Forelimb muscle (tissue), 1 donor: ENCODE results near the gene S100A7A. TPM values are rescaled to one million over a fixed set of nuclear protein-coding genes. Genes with fewer than 3 reads are reported as not detected.

Experiments used
- DNase-seq: peaks from one replicate; pipeline ENCODE4 v3.0.0-alpha.2; 2013; ENCODE audit warnings: low read depth
- polyA plus RNA-seq: library from polyadenylated mRNA; unstranded; fragments of 120-200 nt; gene quantifications from one replicate; pipeline ENCODE4 v1.2.1, GENCODE V29; 2013; ENCODE audit not compliant: insufficient read length

Gene S100A7A
- polyA plus RNA-seq: not detected

GRCh38 chr1:153415850-153416570 lies at the start of gene S100A7A:
Gene S100A7A, plus strand, starts transcription at chr1:153416520. Its CDS starts 1,563 bp downstream, at chr1:153418083.
- DNase-seq: no peak

DNA sequence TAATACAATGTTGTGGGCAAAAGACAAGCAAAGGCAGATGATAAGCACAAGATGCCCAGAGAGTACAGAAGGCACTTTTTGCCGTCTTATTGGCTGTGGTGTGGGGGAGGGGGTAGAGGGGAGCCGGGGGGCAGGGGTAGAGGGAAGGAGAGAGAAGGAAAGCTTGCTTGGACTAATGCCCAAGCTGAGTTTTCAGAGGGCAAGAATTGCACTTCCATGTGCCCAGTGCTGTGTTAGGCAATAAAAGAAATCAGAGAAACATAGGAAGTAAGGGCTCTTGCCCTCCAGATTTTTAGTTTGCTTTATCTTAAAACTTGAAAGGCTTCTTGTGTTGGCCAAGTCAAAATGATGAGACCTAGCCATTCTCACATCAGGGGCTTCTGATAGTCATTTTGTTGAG lies 49.2 kb upstream of the S100A7A start:
- DNase-seq: no peak

- no peak for DNase-seq
Observed at GRCh38 chr1:153368495-153368894, 47.8 kb upstream of the S100A7A start.

DNA sequence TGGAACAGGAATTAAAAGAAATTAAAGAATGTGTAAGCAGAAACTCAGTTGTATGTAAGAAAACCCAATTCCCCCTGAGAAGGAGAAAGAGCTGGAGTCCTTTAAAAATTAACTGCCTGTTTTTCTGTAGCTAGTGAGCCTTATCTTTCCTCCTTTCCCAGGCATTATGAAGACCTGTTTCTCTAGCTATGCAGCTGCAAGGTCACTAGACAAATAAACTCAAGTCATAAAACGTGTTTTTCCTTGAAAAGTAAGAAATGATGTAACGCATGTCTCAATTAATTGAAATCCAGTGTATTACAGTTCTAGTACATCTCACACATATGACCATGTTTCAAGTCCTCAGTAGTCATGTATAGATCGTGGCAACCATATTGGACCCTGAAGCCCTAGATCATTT lies 46.2 kb upstream of the S100A7A start:
- no peak for DNase-seq

- no peak for DNase-seq
Observed at GRCh38 chr1:153371231-153371630, 45.1 kb upstream of the S100A7A start.

- no peak for DNase-seq
Observed at GRCh38 chr1:153372571-153372970, 43.7 kb upstream of the S100A7A start.

DNA sequence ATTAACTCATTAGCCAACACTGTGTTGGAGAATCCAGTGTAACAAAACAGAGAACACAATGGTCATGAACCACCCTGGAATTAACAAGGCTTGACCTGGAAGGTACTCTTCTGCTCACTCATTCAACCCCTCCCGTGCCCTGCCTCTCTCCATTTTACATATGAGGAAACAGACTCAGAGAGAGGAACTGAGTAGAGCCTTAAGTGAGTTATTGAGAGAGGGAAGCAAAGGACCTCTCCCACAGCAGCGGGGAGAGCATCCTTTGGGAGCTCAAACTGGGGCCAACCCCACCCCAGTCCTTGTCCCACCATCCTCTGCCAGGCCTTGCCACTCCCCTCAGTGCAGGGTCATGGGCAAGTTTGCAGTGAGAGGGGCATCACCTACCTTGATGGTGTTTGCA lies 42.2 kb upstream of the S100A7A start:
- DNase-seq: no peak

DNA sequence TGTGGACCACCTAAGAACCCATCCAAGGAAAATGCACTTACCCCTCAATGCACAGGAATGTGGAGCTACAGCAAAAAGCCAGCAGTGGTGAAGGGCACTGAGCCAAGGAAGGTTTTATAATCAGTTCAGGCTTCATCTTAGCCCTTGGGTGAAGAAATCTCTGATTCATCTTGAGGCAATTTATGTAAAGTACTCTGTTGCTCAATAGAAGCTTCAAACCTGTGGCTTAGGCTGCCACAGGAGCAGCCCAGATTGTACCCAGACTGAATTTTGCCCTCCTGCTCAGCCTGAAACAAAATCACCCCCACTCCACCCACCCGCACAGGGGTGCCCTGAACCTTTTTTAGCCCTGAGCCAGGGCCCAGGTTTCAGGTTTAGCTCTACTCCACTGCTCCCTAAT lies 40.8 kb upstream of the S100A7A start, which contains the start of gene S100A12:
Gene S100A12, minus strand, starts transcription at position 111 of the 400 bp plus-strand sequence. CDS start 1,029 bp downstream, outside the sequence.
- no peak for DNase-seq

GRCh38 chr1:153379591-153379990 lies 36.7 kb upstream of the S100A7A start:
- DNase-seq: no peak

- no peak for DNase-seq
Observed at GRCh38 chr1:153380711-153381110, 35.6 kb upstream of the S100A7A start.

DNA sequence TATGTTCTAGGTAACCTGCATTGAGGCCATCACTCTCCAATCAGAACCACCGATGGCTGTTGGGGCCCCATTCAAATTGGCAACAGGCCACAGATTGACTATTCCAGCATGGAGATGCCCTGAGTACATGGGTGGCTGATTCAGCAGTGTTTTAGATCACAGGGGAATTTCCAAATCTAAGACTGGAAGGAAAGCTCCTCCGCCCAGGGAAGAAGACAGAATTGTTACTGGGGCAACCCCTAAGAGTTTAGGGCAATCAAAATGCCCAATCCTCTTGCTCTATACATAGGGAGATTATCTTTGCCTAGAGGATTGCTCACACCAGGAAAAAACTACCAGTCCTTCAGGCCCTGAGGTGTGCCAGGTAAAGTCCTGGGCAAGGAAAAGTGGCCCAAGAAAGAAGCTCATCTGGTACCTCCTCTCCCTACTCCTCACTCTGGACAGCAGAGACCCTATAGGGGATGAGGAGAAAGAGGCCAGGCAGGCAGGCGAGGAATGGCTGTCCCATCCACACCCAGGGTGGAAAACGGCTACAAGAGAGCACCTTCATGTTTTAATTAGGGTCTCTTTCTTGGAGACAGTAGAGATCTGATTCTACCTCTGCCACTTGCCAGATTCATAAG lies 31.3 kb upstream of the S100A7A start:
- no peak for DNase-seq

- peak; percentile 6 for DNase-seq
Observed at GRCh38 chr1:153386500-153386901, 29.8 kb upstream of the S100A7A start.

- no peak for DNase-seq
Observed at GRCh38 chr1:153387001-153387400, 29.3 kb upstream of the S100A7A start.

- DNase-seq: no peak
Observed at GRCh38 chr1:153387785-153388184, 28.5 kb upstream of the S100A7A start.

GRCh38 chr1:153389401-153389800 lies 26.9 kb upstream of the S100A7A start:
- no peak for DNase-seq

DNA sequence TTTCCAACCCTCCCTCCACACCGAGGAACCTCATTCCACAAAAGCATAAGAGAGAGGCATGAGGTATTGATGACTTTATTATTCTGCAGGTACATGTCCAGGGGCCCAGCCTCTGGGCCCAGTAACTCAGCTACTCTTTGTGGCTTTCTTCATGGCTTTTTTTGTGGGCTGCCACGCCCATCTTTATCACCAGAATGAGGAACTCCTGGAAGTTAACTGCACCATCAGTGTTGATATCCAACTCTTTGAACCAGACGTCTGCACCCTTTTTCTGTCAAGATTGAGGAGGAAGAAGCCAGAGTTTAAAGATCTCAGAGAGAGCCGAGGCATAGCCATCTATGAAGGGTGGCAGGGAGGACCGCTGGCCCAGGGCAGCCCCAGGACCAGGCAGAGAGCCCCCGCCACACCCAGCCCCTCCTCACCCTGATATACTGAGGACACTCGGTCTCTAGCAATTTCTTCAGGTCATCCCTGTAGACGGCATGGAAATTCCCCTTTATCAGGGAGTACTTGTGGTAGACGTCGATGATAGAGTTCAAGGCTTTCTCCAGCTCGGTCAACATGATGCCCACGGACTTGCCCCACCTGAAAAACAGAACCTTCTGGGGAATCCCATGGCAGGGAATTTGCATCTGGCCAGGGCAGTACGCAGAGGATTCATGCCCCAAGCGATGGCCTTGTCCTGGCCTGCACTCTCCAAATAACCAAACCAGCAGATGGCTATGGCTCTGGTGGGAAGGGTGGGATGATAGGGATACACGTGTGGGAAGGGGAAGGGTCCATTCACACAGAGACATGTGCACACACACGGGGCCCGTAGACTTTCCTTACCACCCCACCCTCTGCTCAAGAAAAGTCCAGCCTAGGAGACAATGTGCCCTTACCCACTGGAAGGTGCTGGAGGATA lies 26.1 kb upstream of the S100A7A start:
- DNase-seq: no peak

DNA sequence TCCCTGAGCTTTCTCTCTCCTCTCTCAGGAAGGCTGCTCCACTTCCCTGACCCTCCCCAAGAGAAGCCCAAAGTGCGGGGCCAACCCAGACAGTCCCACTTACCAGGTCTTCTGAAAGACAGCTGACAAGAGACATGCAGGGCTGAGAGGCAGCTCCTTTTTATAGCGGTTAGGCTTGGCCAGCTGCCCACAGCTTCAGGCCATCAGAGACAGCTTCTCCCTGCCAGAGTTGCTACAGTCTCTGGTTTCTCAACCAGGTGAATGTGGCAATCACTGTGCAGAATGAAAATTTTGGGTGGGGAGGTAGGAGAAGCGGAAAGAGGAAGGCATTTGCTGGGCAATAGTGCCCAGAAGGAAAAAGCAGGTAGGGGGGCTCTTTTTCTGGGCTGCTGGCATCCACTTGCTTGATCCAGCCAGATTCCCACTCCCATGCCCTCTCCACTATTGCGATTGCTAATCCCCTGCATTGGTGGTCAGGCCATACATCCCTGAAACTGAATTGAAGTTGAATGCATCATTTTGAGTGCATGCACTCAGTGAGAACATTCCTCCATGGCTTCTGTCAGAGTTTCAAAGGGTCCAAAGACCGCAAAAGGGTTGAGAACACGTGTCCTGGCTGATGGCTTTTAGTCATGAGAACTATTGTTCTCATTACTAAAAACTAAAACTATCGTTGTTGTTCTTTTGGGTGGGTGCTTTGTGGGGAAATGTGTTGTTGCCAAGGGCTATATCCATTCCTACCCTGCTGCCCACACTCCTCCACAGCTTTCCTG lies 25.2 kb upstream of the S100A7A start, which contains the start of gene S100A8:
Gene S100A8, minus strand, starts transcription at position 136 of the 773 bp plus-strand sequence. CDS start 538 bp downstream, outside the sequence.
- no peak for DNase-seq

- DNase-seq: no peak
Observed at GRCh38 chr1:153392258-153392657, 24.1 kb upstream of the S100A7A start.

DNA sequence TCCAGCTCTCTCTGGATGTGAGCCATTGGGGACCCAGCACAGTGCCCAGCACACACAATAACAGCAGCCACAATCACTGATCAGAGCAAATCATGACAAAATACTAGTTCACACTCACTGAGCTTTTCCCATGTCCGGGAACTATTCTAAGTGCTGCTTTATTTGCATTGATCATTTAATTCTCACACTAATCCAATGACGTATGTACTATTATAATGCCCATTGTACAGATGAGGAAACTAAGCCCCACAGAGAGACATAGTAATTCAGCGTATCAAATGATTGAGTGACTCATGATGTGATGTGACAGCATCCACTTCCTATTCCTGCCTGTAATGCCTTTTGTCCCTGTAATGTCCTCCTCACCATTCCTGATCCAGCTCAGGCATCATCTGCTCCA lies 23.5 kb upstream of the S100A7A start:
- no peak for DNase-seq

- DNase-seq: no peak
Observed at GRCh38 chr1:153393926-153394325, 22.4 kb upstream of the S100A7A start.

DNA sequence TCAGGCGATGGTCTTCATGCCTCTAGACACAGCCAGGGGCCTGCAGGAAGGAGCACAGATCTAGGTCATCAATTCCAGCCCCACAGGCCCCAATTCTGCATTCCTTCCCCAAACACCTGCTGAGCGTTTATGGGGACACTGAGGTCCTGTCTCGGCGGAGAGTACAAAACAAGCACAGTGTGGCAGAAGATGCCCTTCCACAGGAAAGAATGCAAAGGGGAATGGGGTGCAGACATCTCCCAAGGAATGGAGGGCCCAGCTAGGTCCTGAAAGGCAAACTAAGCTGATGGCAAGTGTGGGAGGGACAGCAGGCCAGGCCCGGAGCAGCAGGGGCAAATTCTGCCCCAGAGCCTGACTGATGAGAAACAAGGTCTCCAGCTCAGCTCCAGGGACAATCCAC lies 21.9 kb upstream of the S100A7A start:
- DNase-seq: no peak
